OCI-LY7 (cell line): Measurements from ENCODE around the gene EXOC6B. TPM values are rescaled to one million over a fixed set of nuclear protein-coding genes. Genes with fewer than 3 reads are reported as not detected.

Source experiments
- BruUV-seq: library from RNA; stranded (reverse); fragments of 400-500 nt; replicated peaks from 2 replicates; lab custom pipeline; 2021; lab: Mats Ljungman, UMichigan
- CTCF ChIA-PET: fragments of 300-600 bp; sonication (Branson Sonifier 250); formaldehyde crosslinking; loops from one replicate; lab custom pipeline; 2022; ENCODE audit warnings: antibody characterized with exemption; ENCODE audit not compliant: unreplicated experiment; lab: Charles Lee
- POLR2A ChIA-PET: fragments of 300-600 bp; sonication (Branson Sonifier 250); formaldehyde crosslinking; loops from one replicate; lab custom pipeline; 2022; ENCODE audit warnings: antibody characterized with exemption; lab: Charles Lee
- DNase-seq: peaks from one replicate; pipeline ENCODE4 v3.0.0-alpha.2; 2015; ENCODE audit warnings: low spot score
- H2AFZ ChIP-seq: fragments of 200-600 bp; sonication (generic), shearing (Covaris generic); 2 replicates; pipeline ENCODE4 v1.6.1; 2014; ENCODE audit warnings: mild to moderate bottlenecking, antibody characterized with exemption, low read length, moderate library complexity
- H3K27ac ChIP-seq: fragments of 200-600 bp; sonication (generic); 2 replicates; pipeline ENCODE4 v1.5.1; 2014; ENCODE audit warnings: mixed run types, low read depth, mild to moderate bottlenecking, moderate library complexity, low read length, inconsistent platforms; ENCODE audit not compliant: poor library complexity, severe bottlenecking
- H3K36me3 ChIP-seq: fragments of 200-600 bp; sonication (generic); 2 replicates; pipeline ENCODE4 v1.6.1; 2014; ENCODE audit warnings: mild to moderate bottlenecking, antibody characterized with exemption, low read length, moderate library complexity, mixed read lengths; ENCODE audit not compliant: insufficient read depth
- H3K4me1 ChIP-seq: fragments of 200-600 bp; sonication (generic); 2 replicates; pipeline ENCODE4 v1.5.1; 2014; ENCODE audit warnings: mild to moderate bottlenecking, low read length; ENCODE audit not compliant: insufficient read depth, poor library complexity, severe bottlenecking
- H3K4me2 ChIP-seq: fragments of 200-600 bp; sonication (generic); 2 replicates; pipeline ENCODE4 v1.6.1; 2014; ENCODE audit warnings: mild to moderate bottlenecking, low read length
- H3K4me3 ChIP-seq: fragments of 200-600 bp; sonication (generic); 2 replicates; pipeline ENCODE4 v1.5.1; 2014; ENCODE audit warnings: mild to moderate bottlenecking, low read depth, low read length; ENCODE audit not compliant: poor library complexity, severe bottlenecking
- H3K79me2 ChIP-seq: fragments of 200-600 bp; sonication (generic); 2 replicates; pipeline ENCODE4 v1.6.1; 2016; ENCODE audit warnings: low read depth, mild to moderate bottlenecking, low read length, moderate library complexity, mixed read lengths; ENCODE audit not compliant: insufficient read depth
- H3K9me2 ChIP-seq: fragments of 200-600 bp; sonication (generic); 2 replicates; pipeline ENCODE4 v1.6.1; 2016; ENCODE audit warnings: mild to moderate bottlenecking, low read length, mixed read lengths; ENCODE audit not compliant: insufficient read depth
- H3K9me3 ChIP-seq: fragments of 200-600 bp; sonication (generic); 2 replicates; pipeline ENCODE4 v1.6.1; 2014; ENCODE audit warnings: mild to moderate bottlenecking, mixed run types, low read length, mixed read lengths
- H4K20me1 ChIP-seq: fragments of 200-600 bp; sonication (generic); 2 replicates; pipeline ENCODE4 v1.6.1; 2014; ENCODE audit warnings: mild to moderate bottlenecking, antibody characterized with exemption, low read length, moderate library complexity, mixed read lengths; ENCODE audit not compliant: insufficient read depth
- CTCF ChIP-seq: fragments of 200-600 bp; sonication (generic); conservative IDR thresholded peaks from 2 replicates; pipeline ENCODE4 v1.5.1; 2014; ENCODE audit warnings: mild to moderate bottlenecking, antibody characterized with exemption, low read length, moderate library complexity, mixed read lengths
- EZH2phosphoT487 ChIP-seq: fragments of 200-600 bp; sonication (generic); IDR thresholded peaks from 2 replicates; pipeline ENCODE4 v1.6.1; 2018; ENCODE audit warnings: low read depth, borderline replicate concordance, mild to moderate bottlenecking, mixed run types, antibody characterized with exemption, low read length, moderate library complexity, mixed read lengths
- intact Hi-C: fragments of 100-400 bp; cut with micrococcal nuclease; formaldehyde crosslinking; loops from one replicate; pipeline ENCODE4 v1.10.0; 2022; ENCODE audit not compliant: unreplicated experiment
- total RNA-seq, 2 experiments: library from RNA; depleted of rRNA in 1 of 2; stranded (reverse); fragments of >200 nt in 1 of 2; shearing (Covaris generic) in 1 of 2; gene quantifications; 2 replicates each; pipeline ENCODE4 v1.2.3, GENCODE V29; 2014 to 2022

Gene EXOC6B
- total RNA-seq, 2 experiments from 2014 or later = 5.1 TPM; not detected in 1

GRCh38 chr2:72716601-72717000 lies 109.2 kb downstream of the EXOC6B start:
- Histone ChIP-seq H3K4me3 (no peak overlapping the region), H3K9me2 (no peaks in the 10 kb centered on the region), H3K27ac (no peak overlapping the region), H3K9me3 (no peaks in the 10 kb centered on the region), H4K20me1 (no peaks in the 10 kb centered on the region), H3K4me2 (no peak overlapping the region), H3K79me2 (no peaks in the 10 kb centered on the region), H3K36me3 (no peaks in the 10 kb centered on the region), H2AFZ (no peak overlapping the region), H3K4me1 (no peaks in the 10 kb centered on the region)
- BruUV-seq = no TSS peak
- ChIA-PET CTCF (no interaction called here), POLR2A (interaction anchor here (0.6 to 0.7 kb wide), 2 partner anchors 411 to 596 kb away, joined by 3 read pairs; no protein-coding TSS in a partner anchor)
- intact Hi-C loops = no loop called here
- TF ChIP-seq EZH2phosphoT487 (no peak), CTCF (no peak)
- DNase-seq = no peak

- Histone ChIP-seq H3K79me2 (no peaks in the 10 kb centered on the region), H3K4me3 (no peak overlapping the region), H3K36me3 (no peaks in the 10 kb centered on the region), H3K9me3 (no peaks in the 10 kb centered on the region), H3K4me2 (no peak overlapping the region), H2AFZ (no peak overlapping the region), H3K27ac (no peak overlapping the region), H3K9me2 (no peaks in the 10 kb centered on the region), H4K20me1 (no peaks in the 10 kb centered on the region), H3K4me1 (no peaks in the 10 kb centered on the region)
- intact Hi-C loops = no loop called here
- TF ChIP-seq EZH2phosphoT487 (no peak), CTCF (no peak)
- POLR2A ChIA-PET = interaction anchor here (0.7 to 1.0 kb wide), 2 partner anchors 10 to 24 kb away, joined by 3 read pairs; no protein-coding TSS in a partner anchor
- no TSS peak for BruUV-seq
- CTCF ChIA-PET = no interaction called here
- DNase-seq = no peak
These were observed 112.0 kb downstream of the EXOC6B start for GRCh38 chr2:72713857-72714256.

DNA sequence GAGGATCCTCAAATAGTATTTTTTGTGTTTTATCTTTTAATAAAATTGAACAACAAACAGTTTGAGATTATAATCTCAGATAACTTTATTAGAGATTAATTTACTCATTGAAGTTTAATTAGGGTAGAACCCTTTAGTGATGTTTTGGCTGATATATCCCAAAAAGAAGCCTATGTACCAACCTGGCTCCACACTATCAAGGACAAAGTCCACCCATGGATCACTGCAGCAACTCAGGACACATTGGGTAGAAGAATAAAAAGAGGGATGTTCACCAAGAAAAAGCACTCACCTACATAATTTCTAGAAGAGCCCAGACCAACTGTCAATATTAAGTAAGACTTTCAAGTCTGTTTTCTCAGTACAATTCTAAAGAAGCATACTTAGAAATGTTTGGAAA lies 112.9 kb downstream of the EXOC6B start:
- H3K4me1 ChIP-seq = no peaks in the 10 kb centered on the region
- no TSS peak for BruUV-seq
- H3K9me3 ChIP-seq = no peaks in the 10 kb centered on the region
- no peaks in the 10 kb centered on the region for H3K36me3 ChIP-seq
- intact Hi-C loops = no loop called here
- no peaks in the 10 kb centered on the region for H4K20me1 ChIP-seq
- CTCF ChIA-PET = no interaction called here
- no peaks in the 10 kb centered on the region for H3K9me2 ChIP-seq
- TF ChIP-seq CTCF (no peak), EZH2phosphoT487 (no peak)
- H3K4me2 ChIP-seq = no peak overlapping the region
- POLR2A ChIA-PET = interaction anchor here (0.5 kb wide), 1 partner anchor 69 kb away, joined by 3 read pairs; no protein-coding TSS in a partner anchor
- no peak overlapping the region for H3K4me3 ChIP-seq
- H2AFZ ChIP-seq = no peak overlapping the region
- DNase-seq = no peak
- no peaks in the 10 kb centered on the region for H3K79me2 ChIP-seq
- H3K27ac ChIP-seq = no peak overlapping the region
